ENCODE measurements around the gene COX7B2. TPM values are rescaled to one million over a fixed set of nuclear protein-coding genes. Genes with fewer than 3 reads are reported as not detected.

The COX7B2 gene
- total RNA-seq, 1 experiment from 2014 or later: 15.4 TPM

GRCh38 chr4:46889410-46889809 is 19.6 kb downstream of the COX7B2 start:
- BruUV-seq (replicated peaks): no TSS peak
- Histone ChIP-seq H3K27ac (no peak overlapping the region), H3K9me3 (ENCODE audit: insufficient read depth, low read depth) (no peaks in the 10 kb centered on the region), H3K4me3 (no peak overlapping the region), H2AFZ (no peak overlapping the region), H3K4me1 (replicated peaks; ENCODE audit: insufficient read depth) (no peaks in the 10 kb centered on the region), H4K20me1 (ENCODE audit: insufficient read depth) (no peaks in the 10 kb centered on the region; the same call in 1 of the 2 replicates), H3K36me3 (ENCODE audit: low read depth) (no peaks in the 10 kb centered on the region), H3F3A (ENCODE audit: insufficient read depth, low read depth) (no peaks in the 10 kb centered on the region), H3K9me2 (ENCODE audit: insufficient read depth) (no peaks in the 10 kb centered on the region), H3K79me2 (ENCODE audit: low read depth) (0 out of 2 replicates have a peak, but pooled peaks cover 4% of the 10 kb centered on the region), H3K27me3 (ENCODE audit: insufficient read depth, low read depth) (no peaks in the 10 kb centered on the region), H3K4me2 (no peak overlapping the region)
- ChIA-PET CTCF (no interaction called here), POLR2A (ENCODE audit: unreplicated experiment) (no interaction called here)
- no peak for DNase-seq
- intact Hi-C loops (cut with micrococcal nuclease; ENCODE audit: unreplicated experiment): no loop called here
- TF ChIP-seq CTCF (conservative IDR thresholded peaks at IDR 0.05) (no peak), EZH2 (IDR thresholded peaks at IDR 0.05; ENCODE audit: low read depth) (no peak)

- no peaks in the 10 kb centered on the region for H3K79me2 ChIP-seq (ENCODE audit: low read depth)
These were observed 22.3 kb downstream of the COX7B2 start for GRCh38 chr4:46886711-46887110.

GRCh38 chr4:46878641-46879040 is 30.4 kb downstream of the COX7B2 start:
- no peaks in the 10 kb centered on the region for H3F3A ChIP-seq (ENCODE audit: insufficient read depth, low read depth)
- intact Hi-C loops (cut with micrococcal nuclease; ENCODE audit: unreplicated experiment): no loop called here

More at GRCh38 chr4:46886711-46887110, 22.3 kb downstream of the COX7B2 start:
- no peaks in the 10 kb centered on the region for H3K36me3 ChIP-seq (ENCODE audit: low read depth)
- no peaks in the 10 kb centered on the region; the same call in 1 of the 2 replicates for H4K20me1 ChIP-seq (ENCODE audit: insufficient read depth)
- no peaks in the 10 kb centered on the region for H3F3A ChIP-seq (ENCODE audit: insufficient read depth, low read depth)
- no peaks in the 10 kb centered on the region for H3K9me2 ChIP-seq (ENCODE audit: insufficient read depth)
- no peak overlapping the region for H3K27ac ChIP-seq
- intact Hi-C loops (cut with micrococcal nuclease; ENCODE audit: unreplicated experiment): no loop called here
- no peak for DNase-seq
- no peak overlapping the region for H3K4me3 ChIP-seq
- ChIA-PET CTCF (no interaction called here), POLR2A (ENCODE audit: unreplicated experiment) (no interaction called here)
- no peaks in the 10 kb centered on the region for H3K9me3 ChIP-seq (ENCODE audit: insufficient read depth, low read depth)
- H2AFZ ChIP-seq: no peak overlapping the region
- TF ChIP-seq EZH2 (IDR thresholded peaks at IDR 0.05; ENCODE audit: low read depth): no peak
- peak; percentile 41; the same call in 1 of the 2 replicates for TF ChIP-seq CTCF (conservative IDR thresholded peaks at IDR 0.05)
- H3K4me1 ChIP-seq (replicated peaks; ENCODE audit: insufficient read depth): no peaks in the 10 kb centered on the region
- H3K4me2 ChIP-seq: no peak overlapping the region
- no TSS peak for BruUV-seq (replicated peaks)
- H3K27me3 ChIP-seq (ENCODE audit: insufficient read depth, low read depth): no peaks in the 10 kb centered on the region

More at GRCh38 chr4:46878641-46879040, 30.4 kb downstream of the COX7B2 start:
- Histone ChIP-seq H3K9me3 (ENCODE audit: insufficient read depth, low read depth) (no peaks in the 10 kb centered on the region), H3K4me3 (no peak overlapping the region), H3K4me2 (no peak overlapping the region), H3K27me3 (ENCODE audit: insufficient read depth, low read depth) (no peaks in the 10 kb centered on the region), H3K4me1 (replicated peaks; ENCODE audit: insufficient read depth) (no peaks in the 10 kb centered on the region), H3K36me3 (ENCODE audit: low read depth) (0 out of 2 replicates have a peak, but pooled peaks cover 5% of the 10 kb centered on the region), H3K27ac (no peak overlapping the region), H3K79me2 (ENCODE audit: low read depth) (no peaks in the 10 kb centered on the region), H4K20me1 (ENCODE audit: insufficient read depth) (0 out of 2 replicates have a peak, but pooled peaks cover 4% of the 10 kb centered on the region), H3K9me2 (ENCODE audit: insufficient read depth) (no peaks in the 10 kb centered on the region), H2AFZ (no peak overlapping the region)
- TF ChIP-seq EZH2 (IDR thresholded peaks at IDR 0.05; ENCODE audit: low read depth) (no peak), CTCF (conservative IDR thresholded peaks at IDR 0.05) (no peak)
- POLR2A ChIA-PET (ENCODE audit: unreplicated experiment): no interaction called here
- no TSS peak for BruUV-seq (replicated peaks)
- DNase-seq: no peak
- CTCF ChIA-PET: no interaction called here
